Natural killer cell (primary cell): ENCODE results near the gene CCDC85C. TPM values are rescaled to one million over a fixed set of nuclear protein-coding genes. Genes with fewer than 3 reads are reported as not detected.

ENCODE experiments used
- ATAC-seq, 3 donors: fragments of 150-1000 bp in 2 of 3; fragments of 200-7000 bp in 1 of 3; cut with Tn5 transposase; 1 replicate in 1 of 3; 2 replicates in 2 of 3; pipeline ENCODE4 v1.10.0; 2021; ENCODE audit warnings: mild to moderate bottlenecking in 2 of 3, moderate library complexity in 2 of 3
- DNase-seq, 2 donors: peaks; one replicate each; pipeline versions ENCODE4 v3.0.0 to v3.0.0-alpha.2; 2013 to 2021; ENCODE audit warnings: mixed read lengths in 1 of 2
- H3K27ac ChIP-seq: one replicate; pipeline ENCODE4 v1.5.1; 2013; ENCODE audit warnings: mild to moderate bottlenecking, low read length
- H3K27me3 ChIP-seq: one replicate; pipeline ENCODE4 v1.6.1; 2013; ENCODE audit warnings: low read length; ENCODE audit not compliant: control insufficient read depth, insufficient read depth
- H3K36me3 ChIP-seq: one replicate; pipeline ENCODE4 v1.6.1; 2013; ENCODE audit warnings: low read length; ENCODE audit not compliant: control insufficient read depth, insufficient read depth
- H3K4me1 ChIP-seq: one replicate; pipeline ENCODE4 v1.6.1; 2013; ENCODE audit warnings: low read length; ENCODE audit not compliant: control insufficient read depth, insufficient read depth
- H3K4me3 ChIP-seq: one replicate; pipeline ENCODE4 v1.5.1; 2013; ENCODE audit warnings: low read length
- H3K9me3 ChIP-seq: one replicate; pipeline ENCODE4 v1.6.1; 2013; ENCODE audit warnings: low read length; ENCODE audit not compliant: control insufficient read depth, insufficient read depth
- H3K27ac Mint-ChIP-seq, 2 donors: one replicate each; pipeline ENCODE4 v1.8.0; 2022; ENCODE audit warnings: mild to moderate bottlenecking in 2 of 2, mixed read lengths in 2 of 2, moderate library complexity in 1 of 2
- H3K27me3 Mint-ChIP-seq, 2 donors: one replicate each; pipeline ENCODE4 v1.8.0; 2022; ENCODE audit warnings: low read depth in 2 of 2, mixed read lengths in 2 of 2
- H3K36me3 Mint-ChIP-seq: one replicate; pipeline ENCODE4 v1.8.0; 2022; ENCODE audit warnings: mixed read lengths
- H3K4me1 Mint-ChIP-seq, 2 donors: one replicate each; pipeline ENCODE4 v1.8.0; 2022; ENCODE audit warnings: mixed read lengths in 2 of 2
- H3K4me3 Mint-ChIP-seq: one replicate; pipeline ENCODE4 v1.8.0; 2022; ENCODE audit warnings: mild to moderate bottlenecking, moderate library complexity, mixed read lengths
- H3K9me3 Mint-ChIP-seq, 2 donors: one replicate each; pipeline ENCODE4 v1.8.0; 2022; ENCODE audit warnings: mixed read lengths in 2 of 2
- WGBS: methylation state at CpG from one replicate; pipeline ENCODE4 v1.1.7; 2013; ENCODE audit warnings: missing lambda C conversion rate; ENCODE audit not compliant: insufficient coverage; 5-methylcytosine and 5-hydroxymethylcytosine counted together
- intact Hi-C: fragments of 100-400 bp; cut with micrococcal nuclease; formaldehyde crosslinking; loops from one replicate; pipeline ENCODE4 v1.14.2; 2022
- total RNA-seq, 4 donors: library from RNA; stranded (reverse); fragments of 120-200 nt in 1 of 4; gene quantifications; one replicate each; pipeline versions ENCODE4 v1.2.3 to v1.2.4, GENCODE V29; 2013 to 2022
- TF ChIP-seq, protein P1 (sequence below): fragments of 200-600 bp; IDR thresholded peaks from one replicate; pipeline ENCODE4 v1.8.0; 2022; ENCODE audit warnings: antibody characterized with exemption

The CCDC85C gene
- total RNA-seq, 3 donors from 2014 or later (not counting 1 experiment from before 2014, with no cell fraction given) = 0.73 to 4.3 (median 2.8) TPM

DNA sequence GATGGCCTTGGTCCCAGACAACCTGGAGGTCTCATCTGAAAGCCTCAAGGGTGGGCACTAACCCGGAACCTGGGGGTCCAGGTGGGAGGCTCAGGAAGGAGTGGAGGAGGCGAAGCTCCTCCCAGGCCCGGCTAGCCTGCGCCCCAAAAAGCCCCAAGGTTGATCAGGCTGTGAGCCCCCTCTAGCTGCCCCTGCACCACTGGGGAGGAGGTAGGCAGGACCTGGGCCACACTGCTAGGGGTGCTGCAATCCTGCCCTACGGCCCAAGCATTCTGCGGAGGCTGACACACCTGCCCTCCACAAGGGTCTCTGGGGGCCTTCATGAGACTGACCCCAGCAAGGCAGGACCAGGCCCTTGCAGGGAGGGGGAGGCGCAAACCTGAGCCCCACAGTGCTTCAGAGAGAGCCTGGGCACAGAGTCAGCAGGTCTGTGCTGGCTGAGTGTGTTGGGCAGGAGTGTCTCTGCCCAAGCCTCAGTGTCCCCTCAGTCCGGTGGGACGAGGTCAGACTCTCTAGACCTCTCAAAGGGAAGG, 51.9 kb downstream of the CCDC85C start:
- no peak overlapping the region for H3K27ac Mint-ChIP-seq
- DNase-seq = no peak
- Histone ChIP-seq H3K27ac (no peak overlapping the region), H3K4me1 (no peaks in the 10 kb centered on the region), H3K36me3 (no peaks in the 10 kb centered on the region), H3K27me3 (no peaks in the 10 kb centered on the region), H3K4me3 (no peak overlapping the region), H3K9me3 (no peaks in the 10 kb centered on the region)
- intact Hi-C loops = no loop called here
- no peak for ATAC-seq
- H3K27me3 Mint-ChIP-seq = no peaks in the 10 kb centered on the region
- no peaks in the 10 kb centered on the region for H3K9me3 Mint-ChIP-seq
- no peak overlapping the region for H3K4me3 Mint-ChIP-seq
- TF ChIP-seq, protein P1, sequence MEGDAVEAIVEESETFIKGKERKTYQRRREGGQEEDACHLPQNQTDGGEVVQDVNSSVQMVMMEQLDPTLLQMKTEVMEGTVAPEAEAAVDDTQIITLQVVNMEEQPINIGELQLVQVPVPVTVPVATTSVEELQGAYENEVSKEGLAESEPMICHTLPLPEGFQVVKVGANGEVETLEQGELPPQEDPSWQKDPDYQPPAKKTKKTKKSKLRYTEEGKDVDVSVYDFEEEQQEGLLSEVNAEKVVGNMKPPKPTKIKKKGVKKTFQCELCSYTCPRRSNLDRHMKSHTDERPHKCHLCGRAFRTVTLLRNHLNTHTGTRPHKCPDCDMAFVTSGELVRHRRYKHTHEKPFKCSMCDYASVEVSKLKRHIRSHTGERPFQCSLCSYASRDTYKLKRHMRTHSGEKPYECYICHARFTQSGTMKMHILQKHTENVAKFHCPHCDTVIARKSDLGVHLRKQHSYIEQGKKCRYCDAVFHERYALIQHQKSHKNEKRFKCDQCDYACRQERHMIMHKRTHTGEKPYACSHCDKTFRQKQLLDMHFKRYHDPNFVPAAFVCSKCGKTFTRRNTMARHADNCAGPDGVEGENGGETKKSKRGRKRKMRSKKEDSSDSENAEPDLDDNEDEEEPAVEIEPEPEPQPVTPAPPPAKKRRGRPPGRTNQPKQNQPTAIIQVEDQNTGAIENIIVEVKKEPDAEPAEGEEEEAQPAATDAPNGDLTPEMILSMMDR = no peak
- no peaks in the 10 kb centered on the region for H3K4me1 Mint-ChIP-seq
- H3K36me3 Mint-ChIP-seq = no peaks in the 10 kb centered on the region
- 91% methylated on average over 9 of the region's 9 CpGs for WGBS

DNA sequence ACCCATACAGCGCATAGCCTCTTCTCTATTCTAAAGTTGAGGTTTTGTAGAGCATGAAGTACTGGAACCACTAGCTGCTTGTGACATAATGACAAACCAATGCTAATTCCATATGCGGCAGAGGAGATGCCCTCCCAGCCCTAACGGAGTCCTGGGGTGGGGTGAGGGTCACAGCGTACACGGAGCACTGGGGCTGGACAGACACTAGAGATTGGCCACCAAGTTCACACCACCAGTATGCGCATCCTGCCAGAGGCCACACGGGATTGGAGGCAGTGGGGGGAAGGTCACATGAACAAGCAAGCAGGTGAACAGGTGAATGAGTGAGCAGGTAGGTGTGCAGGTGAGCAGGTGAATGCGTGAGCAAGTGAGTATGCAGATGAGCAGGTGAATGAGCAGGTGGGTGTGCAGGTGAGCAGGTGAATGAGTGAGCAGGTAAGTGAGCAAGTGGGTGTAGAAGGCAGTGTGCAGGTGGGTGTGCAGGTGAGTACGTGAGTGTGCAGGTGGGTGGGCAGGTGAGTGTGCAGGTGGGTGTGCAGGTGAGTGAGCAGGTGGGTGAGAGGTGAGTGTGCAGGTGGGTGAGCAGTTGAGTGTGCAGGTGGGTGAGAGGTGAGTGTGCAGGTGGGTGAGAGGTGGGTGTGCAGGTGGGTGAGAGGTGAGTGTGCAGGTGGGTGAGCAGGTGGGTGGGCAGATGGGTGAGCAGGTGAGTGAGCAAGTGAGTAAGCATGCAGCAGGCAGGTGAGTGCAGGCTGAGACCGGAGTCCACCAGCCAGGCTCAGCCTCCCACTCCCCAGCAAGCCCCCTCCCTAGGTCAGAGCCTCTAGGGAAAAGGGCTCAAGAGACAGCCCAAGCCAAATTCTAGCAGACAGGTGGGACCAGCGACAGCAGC, 52.7 kb downstream of the CCDC85C start:
- H3K4me1 Mint-ChIP-seq = no peaks in the 10 kb centered on the region

DNA sequence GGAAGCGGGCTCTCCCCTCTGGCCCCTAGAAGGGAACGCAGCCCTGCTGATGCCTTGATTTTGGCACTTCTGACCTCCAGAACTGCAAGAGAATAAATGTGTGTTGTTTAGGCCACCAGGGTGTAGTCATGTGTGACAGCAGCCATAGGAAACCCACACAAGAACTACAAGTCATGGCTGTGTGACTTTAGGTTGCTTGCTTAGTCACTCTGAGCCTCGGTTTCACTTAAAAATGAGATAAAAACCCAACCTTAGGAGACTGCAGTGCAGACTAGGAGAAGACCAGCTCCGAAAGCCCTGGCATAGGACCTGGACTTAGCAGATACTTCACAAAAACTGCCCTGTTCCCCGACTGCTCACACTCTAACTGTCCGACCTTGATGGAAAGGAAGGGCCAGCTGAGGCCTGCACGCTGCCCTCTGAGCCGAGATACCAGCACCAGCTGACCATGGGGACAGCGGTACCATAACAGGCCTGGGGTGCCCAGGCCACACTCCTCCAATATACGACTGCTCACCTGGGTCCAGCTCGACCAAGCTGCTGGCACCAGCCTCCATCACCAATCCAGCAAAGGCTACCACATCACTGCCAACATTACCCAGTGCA, 53.5 kb downstream of the CCDC85C start:
- TF ChIP-seq, protein P1 = no peak
- Mint-ChIP-seq H3K4me1 (no peaks in the 10 kb centered on the region), H3K9me3 (no peaks in the 10 kb centered on the region), H3K36me3 (no peaks in the 10 kb centered on the region), H3K4me3 (no peak overlapping the region), H3K27ac (no peak overlapping the region), H3K27me3 (no peaks in the 10 kb centered on the region)
- Histone ChIP-seq H3K9me3 (no peaks in the 10 kb centered on the region), H3K36me3 (no peaks in the 10 kb centered on the region), H3K27me3 (no peaks in the 10 kb centered on the region), H3K27ac (no peak overlapping the region), H3K4me1 (no peaks in the 10 kb centered on the region), H3K4me3 (no peak overlapping the region)
- intact Hi-C loops = no loop called here
- WGBS = 92% methylated on average over 11 of the region's 11 CpGs
- no peak for ATAC-seq
- DNase-seq = no peak

More for the DNA sequence above, 52.7 kb downstream of the CCDC85C start:
- H3K36me3 Mint-ChIP-seq = no peaks in the 10 kb centered on the region
- no peaks in the 10 kb centered on the region for H3K4me1 ChIP-seq
- ATAC-seq (no peak), DNase-seq (no peak)
- no peaks in the 10 kb centered on the region for H3K9me3 ChIP-seq
- H3K36me3 ChIP-seq = no peaks in the 10 kb centered on the region
- H3K9me3 Mint-ChIP-seq = no peaks in the 10 kb centered on the region
- no peak overlapping the region for H3K4me3 ChIP-seq
- TF ChIP-seq, protein P1 = no peak
- H3K4me3 Mint-ChIP-seq = no peak overlapping the region
- H3K27me3 Mint-ChIP-seq = no peaks in the 10 kb centered on the region
- WGBS = 91% methylated on average over 11 of the region's 11 CpGs
- intact Hi-C loops = no loop called here
- H3K27me3 ChIP-seq = no peaks in the 10 kb centered on the region
- H3K27ac ChIP-seq = no peak overlapping the region
- no peak overlapping the region for H3K27ac Mint-ChIP-seq
